ENCODE results near the gene SEC16A.

Gene SEC16A

GRCh38 chr9:136439481-136440408, 43.1 kb downstream of the SEC16A start, which contains the start of gene INPP5E:
TSS of gene INPP5E (minus strand) at chr9:136439845. CDS start at chr9:136439419, 426 bp downstream.
- Histone ChIP-seq H3K27ac (0 out of 2 replicates have a peak within 1 kb of the TSS, but pooled peaks have one; percentile 26), H3K36me3 (ENCODE audit: insufficient read depth, low read length) (peaks cover 12% of the 10 kb centered on the region; the same call in 1 of the 2 replicates), H3K9me3 (ENCODE audit: low read depth, low read length) (no peaks in the 10 kb centered on the region), H3K9ac (ENCODE audit: insufficient read length) (peak within 1 kb of the TSS; percentile 89), H3K4me3 (peak within 1 kb of the TSS; percentile 91)
- DNase-seq (ENCODE audit: low read depth, low spot score) = no peak
- TF ChIP-seq POLR2AphosphoS5 (IDR thresholded peaks at IDR 0.05; ENCODE audit: borderline replicate concordance, low read depth, low read length) (peak; percentile 66; the same call in 1 of the 2 replicates), EZH2 (IDR thresholded peaks at IDR 0.05) (no peak)

GRCh38 chr9:136438548-136439480, 44.0 kb downstream of the SEC16A start:
- Histone ChIP-seq H3K4me3 (peak overlapping the region; percentile 91), H3K27ac (no peak overlapping the region), H3K9ac (ENCODE audit: insufficient read length) (peak overlapping the region; percentile 89), H3K9me3 (ENCODE audit: low read depth, low read length) (no peaks in the 10 kb centered on the region), H3K36me3 (ENCODE audit: insufficient read depth, low read length) (peaks cover 11% of the 10 kb centered on the region; the same call in 1 of the 2 replicates)
- no peak for DNase-seq (ENCODE audit: low read depth, low spot score)
- peak; percentile 6; the same call in 1 of the 2 replicates for TF ChIP-seq POLR2AphosphoS5 (IDR thresholded peaks at IDR 0.05; ENCODE audit: borderline replicate concordance, low read depth, low read length)
- TF ChIP-seq EZH2 (IDR thresholded peaks at IDR 0.05) = no peak

- no peak for TF ChIP-seq EZH2 (IDR thresholded peaks at IDR 0.05)
- H3K9me3 ChIP-seq (ENCODE audit: low read depth, low read length) = no peaks in the 10 kb centered on the region
- H3K9ac ChIP-seq (ENCODE audit: insufficient read length) = peak overlapping the region; percentile 89
- H3K4me3 ChIP-seq = peak overlapping the region; percentile 91
- peaks cover 8% of the 10 kb centered on the region; the same call in 1 of the 2 replicates for H3K36me3 ChIP-seq (ENCODE audit: insufficient read depth, low read length)
- no peak for DNase-seq (ENCODE audit: low read depth, low spot score)
- no peak overlapping the region for H3K27ac ChIP-seq
Observed at GRCh38 chr9:136437839-136438547, 44.8 kb downstream of the SEC16A start.

GRCh38 chr9:136437430-136437829, 45.4 kb downstream of the SEC16A start:
- TF ChIP-seq FOXP2 (optimal IDR thresholded peaks at IDR 0.05; ENCODE audit: control extremely low read depth, extremely low read length, insufficient read depth) (no peak), POLR2AphosphoS5 (IDR thresholded peaks at IDR 0.05; ENCODE audit: borderline replicate concordance, low read depth, low read length) (no peak), EZH2 (IDR thresholded peaks at IDR 0.05) (no peak)
- peak overlapping the region; percentile 15 for H3K9ac ChIP-seq (ENCODE audit: insufficient read length)
- H3K9me3 ChIP-seq (ENCODE audit: low read depth, low read length) = no peaks in the 10 kb centered on the region
- no peak overlapping the region for H3K27ac ChIP-seq
- H3K36me3 ChIP-seq (ENCODE audit: insufficient read depth, low read length) = peaks cover 2% of the 10 kb centered on the region; the same call in 1 of the 2 replicates
- H3K4me3 ChIP-seq = peak overlapping the region; percentile 91
- DNase-seq (ENCODE audit: low read depth, low spot score) = no peak

- TF ChIP-seq POLR2AphosphoS5 (IDR thresholded peaks at IDR 0.05; ENCODE audit: borderline replicate concordance, low read depth, low read length) (no peak), EZH2 (IDR thresholded peaks at IDR 0.05) (no peak), FOXP2 (optimal IDR thresholded peaks at IDR 0.05; ENCODE audit: control extremely low read depth, extremely low read length, insufficient read depth) (no peak)
- Histone ChIP-seq H3K9ac (ENCODE audit: insufficient read length) (no peak overlapping the region), H3K27ac (no peak overlapping the region), H3K9me3 (ENCODE audit: low read depth, low read length) (no peaks in the 10 kb centered on the region), H3K36me3 (ENCODE audit: insufficient read depth, low read length) (no peaks in the 10 kb centered on the region; the same call in 1 of the 2 replicates), H3K4me3 (no peak overlapping the region)
- no peak for DNase-seq (ENCODE audit: low read depth, low spot score)
Observed at GRCh38 chr9:136436055-136436634, 46.7 kb downstream of the SEC16A start.

- Histone ChIP-seq H3K9me3 (ENCODE audit: low read depth, low read length) (no peaks in the 10 kb centered on the region), H3K4me3 (no peak overlapping the region), H3K27ac (no peak overlapping the region), H3K36me3 (ENCODE audit: insufficient read depth, low read length) (no peaks in the 10 kb centered on the region), H3K9ac (ENCODE audit: insufficient read length) (no peak overlapping the region)
- no peak for DNase-seq (ENCODE audit: low read depth, low spot score)
- TF ChIP-seq EZH2 (IDR thresholded peaks at IDR 0.05) (no peak), POLR2AphosphoS5 (IDR thresholded peaks at IDR 0.05; ENCODE audit: borderline replicate concordance, low read depth, low read length) (no peak), FOXP2 (optimal IDR thresholded peaks at IDR 0.05; ENCODE audit: control extremely low read depth, extremely low read length, insufficient read depth) (no peak)
Observed at GRCh38 chr9:136434580-136435169, 48.2 kb downstream of the SEC16A start.

GRCh38 chr9:136433849-136434579, 48.8 kb downstream of the SEC16A start:
- H3K36me3 ChIP-seq (ENCODE audit: insufficient read depth, low read length) = no peaks in the 10 kb centered on the region; the same call in 1 of the 2 replicates

More at GRCh38 chr9:136433849-136434579, 48.8 kb downstream of the SEC16A start:
- Histone ChIP-seq H3K9me3 (ENCODE audit: low read depth, low read length) (no peaks in the 10 kb centered on the region), H3K27ac (no peak overlapping the region), H3K9ac (ENCODE audit: insufficient read length) (no peak overlapping the region), H3K4me3 (no peak overlapping the region)
- TF ChIP-seq POLR2AphosphoS5 (IDR thresholded peaks at IDR 0.05; ENCODE audit: borderline replicate concordance, low read depth, low read length) = no peak
- no peak for TF ChIP-seq FOXP2 (optimal IDR thresholded peaks at IDR 0.05; ENCODE audit: control extremely low read depth, extremely low read length, insufficient read depth)
- no peak for TF ChIP-seq EZH2 (IDR thresholded peaks at IDR 0.05)
- no peak for DNase-seq (ENCODE audit: low read depth, low spot score)

All from SK-N-MC (cell line).